NCI-H128 (cell line): ENCODE results near the gene TSPOAP1.
A peak's percentile ranks its signal among the peaks of the same experiment; 100 is the strongest.

Source experiments
- DNase-seq: peaks from one replicate; lab custom pipeline; 2025; ENCODE audit not compliant: unreplicated experiment; lab: John Stamatoyannopoulos, UW

TSPOAP1 gene

DNA sequence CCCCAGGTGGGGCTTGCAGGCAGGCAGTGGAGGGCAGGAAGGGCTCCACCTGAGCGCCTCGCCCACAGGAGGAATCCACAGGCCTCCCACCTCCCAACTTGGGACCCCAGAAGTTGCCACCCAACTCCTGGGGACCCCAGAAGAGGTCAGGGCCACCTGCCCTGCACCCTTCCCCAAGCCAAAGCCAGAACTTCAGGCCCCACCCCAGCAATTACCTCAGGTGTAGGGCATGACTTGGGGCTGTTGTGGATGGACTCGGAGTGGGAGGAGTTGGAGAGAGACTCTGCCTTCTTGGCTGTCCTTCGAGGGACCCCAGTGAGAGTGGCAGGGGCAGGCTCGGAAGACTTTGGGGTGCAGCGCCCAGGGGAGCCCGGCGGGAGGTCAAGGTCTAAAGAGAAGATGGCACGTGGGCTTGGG is 10.5 kb downstream of the TSPOAP1 start:
- no peak for DNase-seq

DNA sequence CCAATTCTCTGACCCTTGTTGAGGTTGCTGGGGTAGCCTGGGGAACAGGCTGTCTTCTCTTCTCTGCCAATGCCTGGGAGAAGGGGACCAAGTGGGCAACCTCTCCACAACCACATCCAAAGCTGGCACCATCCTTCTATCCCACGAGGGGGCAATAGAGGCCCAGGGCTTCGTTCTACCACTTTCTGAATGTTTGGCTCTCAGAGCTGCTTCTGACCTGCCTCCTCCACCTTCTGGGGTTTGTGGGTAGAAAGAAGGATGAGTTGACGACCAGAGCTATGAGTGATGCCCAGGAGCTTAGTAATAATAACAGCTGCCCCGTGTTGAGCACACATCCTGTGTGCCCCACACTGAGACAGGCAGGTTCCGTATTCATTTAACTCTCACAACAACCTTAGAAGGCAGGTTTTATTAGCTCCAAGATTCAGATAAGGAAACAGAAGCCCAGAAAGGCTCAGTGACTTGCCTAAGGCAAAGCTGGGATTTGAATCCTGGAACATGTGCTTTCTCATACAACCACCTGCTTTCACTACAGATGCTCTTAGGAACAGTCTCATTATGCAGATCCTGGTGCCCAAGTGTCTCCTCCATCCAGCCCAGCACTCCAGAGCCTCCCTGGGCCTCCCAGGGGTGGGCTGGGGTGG is 11.1 kb downstream of the TSPOAP1 start:
- DNase-seq = peak; percentile 27

DNA sequence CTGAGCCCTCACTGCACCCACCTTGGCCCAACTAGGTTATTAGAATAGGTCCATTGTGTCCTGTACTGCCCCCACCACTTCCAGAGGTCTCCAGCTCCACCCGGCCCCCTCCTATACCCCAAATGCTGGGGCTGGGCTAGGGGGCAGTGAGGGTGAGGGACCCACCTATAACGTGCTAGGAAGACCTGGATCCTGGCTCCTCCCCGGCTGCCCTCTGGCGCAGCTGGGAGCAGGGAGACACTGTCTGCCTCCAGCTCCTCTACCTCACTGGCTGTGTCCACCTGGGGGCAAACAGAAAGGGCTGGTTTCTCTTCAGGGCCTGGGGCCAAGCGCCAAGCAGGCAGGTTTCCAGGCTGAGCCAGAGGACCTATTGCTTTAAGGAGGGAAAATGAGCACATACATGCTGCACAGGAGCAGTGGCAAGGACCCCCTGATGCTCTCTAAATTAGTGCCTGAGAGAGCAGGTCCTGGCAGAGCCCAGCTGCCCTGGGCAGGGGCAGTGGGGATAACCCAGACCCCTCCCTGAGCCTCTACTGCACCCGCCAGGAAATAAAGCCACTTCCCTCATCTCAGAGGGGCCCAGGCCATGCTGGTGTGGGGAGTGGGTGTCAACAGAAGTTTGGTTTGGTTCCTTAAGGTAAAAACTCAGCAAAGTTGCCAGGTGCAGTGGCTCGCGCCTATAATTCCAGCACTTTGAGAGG is 12.2 kb downstream of the TSPOAP1 start:
- no peak for DNase-seq

DNA sequence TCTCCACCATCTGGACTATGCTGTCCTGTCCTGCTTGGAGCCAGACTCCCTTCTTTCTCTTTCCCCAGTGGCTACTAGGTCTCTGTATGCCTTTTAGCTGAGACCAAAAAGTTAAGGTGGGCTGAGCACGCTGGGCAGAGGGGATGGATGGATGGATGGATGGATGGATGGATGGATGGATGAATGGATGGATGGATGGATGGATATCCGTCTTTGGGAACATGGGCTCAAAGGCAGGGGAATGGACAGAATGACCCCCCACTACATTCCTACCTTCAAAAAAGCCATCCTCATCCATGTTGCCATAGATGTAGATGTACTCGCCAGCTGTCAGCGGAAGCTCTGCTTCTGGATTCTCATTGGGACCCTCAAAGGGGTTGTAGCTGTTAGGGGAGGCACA is 12.8 kb downstream of the TSPOAP1 start:
- DNase-seq = no peak

DNA sequence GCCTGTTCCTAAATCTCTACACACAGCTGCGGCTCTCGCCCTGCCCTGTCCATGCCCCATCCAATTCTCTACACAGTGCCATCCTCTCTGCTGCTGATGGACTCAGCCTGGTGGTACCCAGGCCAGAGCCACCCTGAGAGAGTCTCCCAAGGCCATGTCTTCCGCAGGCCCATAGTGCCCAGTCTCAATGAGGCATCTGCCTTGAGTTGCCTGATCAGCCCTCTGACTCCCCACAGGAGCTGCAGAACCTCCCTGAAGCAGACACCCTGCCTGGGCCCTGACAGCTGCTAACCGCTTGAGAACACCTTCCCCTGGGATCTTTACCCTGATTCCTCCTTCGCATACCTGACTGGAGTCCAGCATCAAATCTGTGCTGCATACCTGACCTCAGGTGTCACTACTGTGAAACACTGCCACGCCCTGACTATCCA is 13.3 kb downstream of the TSPOAP1 start:
- no peak for DNase-seq

DNA sequence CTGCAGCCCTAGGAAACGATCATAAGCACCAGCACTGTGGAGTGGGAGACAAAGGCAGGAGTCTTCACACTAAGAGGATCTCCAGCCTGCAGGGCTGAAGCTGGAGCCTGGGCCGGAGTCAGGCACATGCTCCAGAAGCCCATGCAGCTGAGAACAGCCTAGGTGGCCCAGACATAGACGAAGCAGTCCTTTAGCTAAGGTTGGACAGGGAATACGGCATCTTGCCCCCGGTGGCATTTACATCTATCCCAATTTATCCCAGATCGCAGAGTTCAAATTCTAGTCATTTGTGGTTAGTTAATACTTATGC is 13.9 kb downstream of the TSPOAP1 start:
- DNase-seq = no peak

DNA sequence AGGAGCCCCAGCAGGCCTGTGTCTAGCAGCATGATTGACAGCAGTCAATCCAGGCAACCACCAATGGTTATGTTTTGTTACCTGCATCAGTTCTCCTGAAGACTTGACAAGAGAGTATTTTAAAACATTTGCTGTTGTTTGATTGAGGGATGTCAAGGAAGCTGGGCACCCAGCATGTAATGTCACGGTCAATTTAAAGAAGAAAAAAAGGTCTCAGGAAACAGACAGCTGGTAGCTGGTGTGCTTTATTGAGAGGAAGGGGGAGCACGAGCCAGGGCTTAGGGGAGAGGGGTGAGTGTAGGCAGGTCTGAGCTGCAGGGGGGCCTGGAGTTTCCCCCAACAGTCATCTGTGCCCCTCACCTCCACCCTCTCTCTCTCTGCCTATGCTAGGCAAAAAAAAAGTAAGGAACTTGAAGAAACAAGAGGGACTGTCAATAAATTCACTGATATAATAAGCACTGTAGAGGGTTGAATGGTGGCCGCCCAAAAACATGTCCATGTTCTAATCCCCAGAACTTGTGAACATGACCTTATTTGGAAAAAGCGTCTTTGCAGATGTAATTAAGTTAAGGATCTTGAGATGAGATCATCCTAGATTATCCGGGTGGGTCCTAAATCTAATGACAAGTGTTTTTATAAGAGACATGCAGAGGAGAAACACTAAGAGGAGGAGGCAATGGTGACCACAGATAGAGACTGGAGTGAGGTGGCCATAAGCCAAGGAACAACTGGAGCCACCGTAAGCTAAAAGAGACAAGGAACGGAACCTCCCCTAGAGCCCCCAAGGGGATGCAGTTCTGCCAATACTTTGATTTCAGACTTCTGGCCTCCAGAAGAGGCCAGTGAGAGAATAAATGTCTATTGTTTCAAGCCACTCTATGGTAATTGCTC is 14.5 kb downstream of the TSPOAP1 start:
- peak; percentile 14 for DNase-seq

DNA sequence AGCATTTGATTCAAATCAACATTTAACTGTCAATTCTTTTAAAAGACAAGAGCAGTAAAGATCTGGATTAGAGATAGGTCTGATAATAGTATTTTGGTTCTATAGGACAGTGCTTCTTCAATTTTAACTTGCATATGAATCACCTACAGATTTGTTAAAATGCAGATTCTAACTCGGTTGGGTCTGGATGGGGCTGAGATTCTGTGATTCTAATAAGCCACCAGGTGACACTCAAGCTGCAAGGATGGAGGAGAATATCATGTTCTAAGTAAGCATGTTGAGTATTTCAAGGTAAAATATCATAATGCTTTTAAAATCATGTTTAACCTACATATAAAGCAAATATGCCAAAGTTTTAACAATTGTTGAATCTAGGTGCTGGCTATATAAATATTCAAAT is 15.8 kb downstream of the TSPOAP1 start:
- DNase-seq = no peak

DNA sequence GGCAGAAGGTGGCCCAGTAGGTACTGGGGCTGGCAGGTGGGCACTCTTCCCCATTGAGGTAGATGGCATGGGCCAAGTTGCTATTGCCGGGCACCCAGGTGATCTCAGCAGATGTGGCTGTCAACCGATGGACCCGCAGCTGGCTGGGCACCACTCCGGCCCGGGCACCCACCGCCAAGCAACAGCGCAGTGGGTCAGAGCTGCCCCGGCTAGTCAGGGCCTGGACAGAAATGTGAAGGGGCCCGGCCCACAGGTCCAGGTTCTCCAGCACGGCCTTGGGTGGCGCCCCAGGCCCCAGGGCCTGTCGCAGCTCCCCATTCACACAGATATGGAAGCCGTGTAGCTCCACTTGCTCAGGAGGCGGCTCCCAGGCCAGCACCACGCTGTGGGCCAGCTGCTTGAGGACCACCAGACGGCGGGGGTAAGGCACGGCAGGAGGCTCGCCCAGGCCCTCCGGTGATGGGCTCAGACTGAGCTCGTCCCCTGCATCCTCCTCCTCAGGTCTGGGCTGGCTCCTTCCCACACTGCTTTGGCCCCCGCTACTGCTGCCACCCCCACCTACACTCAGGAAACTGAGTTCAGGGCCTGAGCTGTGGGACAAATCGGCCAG is 16.5 kb downstream of the TSPOAP1 start:
- DNase-seq = no peak

DNA sequence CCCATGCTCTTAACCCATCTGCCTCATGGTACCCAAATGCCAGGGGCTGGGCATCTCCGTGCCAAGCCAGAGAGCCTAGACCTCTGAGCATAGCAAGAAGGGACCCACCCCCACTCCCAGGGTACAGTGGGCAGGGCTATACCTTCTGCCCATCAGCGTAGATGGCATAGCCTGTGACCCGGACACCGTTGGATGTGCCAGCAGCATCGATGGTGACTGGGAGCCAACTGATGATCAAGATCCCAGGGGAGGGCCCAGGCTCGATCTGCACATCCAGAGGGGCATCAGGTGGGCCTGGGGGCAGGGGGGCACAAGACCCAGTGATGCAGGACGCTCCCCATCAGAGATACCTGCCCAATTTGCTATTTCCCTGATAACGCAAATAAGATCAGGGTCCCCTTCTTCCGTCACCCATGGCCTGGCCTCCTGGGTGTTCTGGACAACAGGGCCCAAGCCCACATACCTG is 17.1 kb downstream of the TSPOAP1 start:
- no peak for DNase-seq

DNA sequence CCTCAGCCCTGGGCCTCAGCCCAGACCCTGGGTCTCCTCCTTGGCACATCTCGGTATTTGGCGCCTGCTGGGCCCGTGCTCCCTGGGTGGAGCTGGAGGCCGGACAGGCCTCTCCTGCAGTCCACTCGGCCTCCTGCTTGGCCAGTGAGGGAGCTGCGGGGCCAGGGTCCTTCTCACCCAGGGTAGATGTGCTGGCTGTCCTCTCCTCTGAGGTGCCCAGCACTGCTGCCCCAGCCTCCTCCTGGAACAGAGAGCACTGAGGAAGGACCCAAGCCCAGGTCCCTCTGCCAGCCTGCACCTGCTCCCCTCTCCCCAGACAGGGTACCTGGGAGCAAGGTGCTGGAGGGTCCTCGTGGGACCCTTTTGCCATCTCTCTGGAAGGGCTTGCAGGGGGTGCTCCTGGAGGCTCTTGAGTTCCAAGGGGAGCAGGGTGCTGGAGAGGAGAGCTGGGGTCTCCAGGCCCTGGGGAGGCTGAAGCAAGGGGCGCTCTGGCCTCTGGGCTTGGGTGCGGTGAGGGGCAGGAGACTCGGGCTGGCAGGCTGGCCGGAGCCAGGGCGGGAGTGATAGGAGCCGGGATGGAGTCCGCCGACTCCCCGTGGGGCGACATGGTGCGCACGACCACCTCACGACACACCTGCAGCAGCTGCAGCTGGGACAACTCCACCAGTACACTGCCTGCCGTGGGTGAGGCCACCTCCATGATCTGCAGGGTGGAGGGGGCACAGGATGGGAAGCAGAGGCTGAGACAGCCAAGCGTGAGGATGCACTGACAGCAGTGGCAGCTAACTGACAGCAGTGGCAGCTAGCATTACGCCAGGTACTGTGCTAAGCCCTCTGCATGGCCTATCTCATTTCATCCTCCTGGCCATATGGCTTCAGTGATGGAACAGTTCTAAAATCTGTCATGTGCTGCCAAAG is 17.8 kb downstream of the TSPOAP1 start:
- DNase-seq = no peak

DNA sequence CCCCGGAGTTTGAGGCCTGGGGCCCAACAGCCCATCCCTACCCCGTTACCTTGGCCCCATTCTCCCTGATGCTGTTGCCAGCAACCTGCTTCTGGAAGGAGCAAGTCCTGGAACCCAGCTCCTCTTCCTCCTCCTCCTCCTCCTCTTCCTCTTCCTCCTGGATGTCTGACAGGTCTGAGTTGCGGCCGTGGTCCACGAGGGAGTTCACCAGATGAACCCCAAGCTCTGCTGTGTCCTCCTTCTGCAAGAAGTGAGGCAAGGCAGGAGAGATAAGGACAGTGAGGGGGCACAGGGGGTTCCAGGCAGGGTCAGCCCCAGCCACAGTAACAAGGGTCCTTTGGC is 18.7 kb downstream of the TSPOAP1 start:
- no peak for DNase-seq

DNA sequence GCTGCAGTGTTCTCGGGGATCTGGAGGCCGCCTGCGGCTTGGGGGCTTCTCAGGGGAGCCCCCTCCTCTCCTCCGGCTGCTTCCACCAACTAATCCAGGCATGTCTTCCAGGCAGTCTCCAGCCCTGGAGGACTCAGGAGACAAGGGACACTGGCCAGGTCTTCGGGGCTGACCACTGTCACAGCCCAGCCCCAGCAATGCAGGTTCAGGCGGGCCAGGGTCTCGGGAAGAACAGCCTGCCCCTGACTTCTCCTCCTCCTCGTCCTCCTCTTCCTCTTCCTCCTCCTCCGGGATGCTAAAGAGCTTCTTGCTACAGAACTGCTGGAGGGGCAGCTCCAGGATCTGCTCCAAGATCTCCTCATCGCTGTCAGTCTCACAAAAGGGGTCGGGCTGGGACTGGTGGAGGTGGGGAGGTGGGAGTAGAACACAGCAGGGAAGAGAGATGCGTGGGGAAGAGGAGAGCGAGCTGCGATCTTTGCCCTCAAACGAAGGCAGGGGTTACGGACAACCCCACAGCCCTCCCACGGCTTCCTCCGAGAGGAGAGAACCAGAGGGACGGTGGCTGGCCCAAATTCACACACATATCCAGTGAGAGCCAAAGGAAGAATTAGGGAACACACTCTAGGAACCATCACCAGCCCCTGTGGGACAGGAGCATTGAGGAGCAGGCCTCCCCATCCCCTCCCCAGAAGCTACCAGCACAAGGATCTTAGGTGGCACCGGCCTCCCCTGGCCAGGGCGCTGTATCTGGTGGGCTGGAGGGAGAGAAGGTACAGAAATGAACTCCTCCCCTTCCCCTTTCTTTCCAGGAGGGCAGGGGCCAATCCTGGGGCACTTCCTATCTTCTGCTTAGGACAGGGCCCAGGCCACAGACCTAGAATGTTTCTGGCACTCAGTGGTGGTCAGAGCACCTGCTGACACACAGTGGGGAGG is 19.3 kb downstream of the TSPOAP1 start:
- DNase-seq = no peak

DNA sequence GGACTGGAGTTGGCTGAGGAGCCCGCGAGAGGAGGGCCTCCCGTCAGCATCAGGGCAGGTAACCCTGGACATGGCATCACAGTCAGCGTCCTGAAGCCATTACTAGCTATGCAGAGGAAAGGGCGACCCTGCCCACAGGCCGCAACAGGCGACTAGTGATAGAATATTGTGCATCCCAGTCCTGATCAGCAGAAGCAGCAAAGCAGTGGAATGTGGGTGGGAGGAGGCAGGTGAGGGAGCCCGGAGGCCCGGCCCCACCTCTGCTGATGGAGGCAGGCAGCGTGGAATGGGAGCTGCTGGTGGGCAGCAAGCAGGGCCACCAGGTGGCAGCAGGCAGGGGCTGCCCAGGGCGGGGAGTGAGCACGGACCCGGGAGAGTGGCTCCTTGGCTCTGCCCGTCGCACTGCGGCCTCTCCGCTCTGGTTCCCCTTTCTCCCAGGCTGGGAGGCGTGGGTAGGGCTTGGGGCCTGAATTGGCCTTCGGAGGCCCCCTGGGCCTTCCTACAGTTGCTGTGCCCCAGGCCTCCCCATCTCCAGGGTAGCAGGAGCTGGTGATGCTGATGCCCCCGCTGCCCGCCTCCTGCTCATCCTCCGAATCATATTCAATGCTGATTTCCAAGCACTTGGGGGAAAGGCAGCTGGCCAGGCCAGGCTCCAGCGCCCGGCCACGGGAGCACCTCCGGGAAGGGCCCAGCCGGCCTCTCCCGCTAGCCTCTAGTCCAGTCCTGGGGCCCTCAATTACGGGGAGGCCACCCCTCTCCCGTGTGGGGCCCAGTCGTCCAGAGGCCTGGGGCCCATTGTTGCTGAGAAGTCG is 20.2 kb downstream of the TSPOAP1 start:
- DNase-seq = no peak

DNA sequence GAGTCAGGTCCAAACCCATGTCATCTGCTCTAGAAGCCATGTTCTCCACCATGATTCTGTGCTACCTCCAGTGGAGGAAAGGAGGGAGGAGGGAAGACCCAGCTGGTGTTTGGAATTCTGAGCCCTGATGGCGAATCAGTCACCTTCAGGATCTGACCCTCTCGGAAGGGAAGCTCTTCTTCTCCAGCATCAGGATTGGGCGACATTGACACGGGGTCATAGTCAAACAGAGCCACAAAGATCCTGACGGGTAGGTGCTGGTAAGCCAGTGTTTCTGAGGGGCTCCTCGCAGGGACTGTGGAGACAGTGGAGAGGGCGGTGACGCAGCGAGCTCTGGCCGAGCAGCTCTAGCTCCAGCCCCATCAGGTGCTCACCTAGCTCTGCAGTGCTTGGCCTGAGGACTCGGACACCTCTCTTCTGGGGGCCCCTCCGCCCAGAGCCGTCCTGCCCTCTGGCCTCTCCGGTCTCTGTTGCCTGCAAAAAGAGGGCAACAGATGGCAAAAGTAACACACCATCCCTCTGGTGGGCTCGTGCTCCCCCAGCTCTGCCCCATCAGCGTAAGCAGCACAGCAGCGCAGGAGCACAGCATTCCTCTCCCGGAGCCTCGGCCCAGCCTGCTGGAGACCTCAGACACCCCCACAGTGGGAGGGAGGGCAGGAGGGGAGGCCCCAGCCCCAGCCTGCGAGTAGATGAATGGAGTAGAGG is 21.0 kb downstream of the TSPOAP1 start:
- DNase-seq = no peak

DNA sequence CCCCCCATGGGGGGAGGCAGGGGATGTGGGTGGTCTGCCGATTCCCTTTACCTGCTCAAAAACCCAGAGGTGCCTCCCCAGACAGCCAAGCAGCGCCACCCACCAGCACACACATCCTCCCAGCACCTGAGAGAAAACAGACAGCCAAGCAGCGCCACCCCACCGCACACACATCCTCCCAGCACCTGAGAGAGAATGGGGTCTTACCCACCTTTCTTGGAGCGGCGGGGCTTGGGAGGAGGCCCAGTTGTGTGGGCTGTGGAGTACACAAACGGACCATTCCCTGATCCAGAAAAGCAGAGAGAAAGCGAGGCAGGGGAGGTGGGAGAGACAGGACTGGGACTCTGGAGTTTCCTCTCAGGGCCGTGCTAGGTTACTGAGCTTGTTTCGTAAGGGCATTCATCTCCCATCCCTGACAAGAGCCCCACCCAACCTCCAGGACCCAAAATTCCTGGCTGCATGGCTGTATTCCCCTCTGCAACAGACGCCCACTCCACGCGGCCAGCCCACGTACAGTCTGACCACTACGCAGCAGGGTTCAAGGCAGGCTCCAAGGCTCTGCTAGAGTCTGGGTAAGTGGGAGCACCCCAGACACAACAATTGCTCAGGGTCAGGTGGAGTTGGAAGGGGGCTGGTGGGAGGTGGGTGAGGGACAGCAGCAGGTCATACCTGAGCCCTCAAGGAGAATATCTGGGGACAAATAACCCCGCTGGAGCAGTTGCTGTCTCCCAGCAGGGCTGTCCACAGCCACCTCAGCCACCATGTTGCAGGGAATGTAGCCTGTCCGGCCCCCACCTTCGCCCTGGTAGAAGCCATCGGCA is 22.3 kb downstream of the TSPOAP1 start:
- DNase-seq = no peak

DNA sequence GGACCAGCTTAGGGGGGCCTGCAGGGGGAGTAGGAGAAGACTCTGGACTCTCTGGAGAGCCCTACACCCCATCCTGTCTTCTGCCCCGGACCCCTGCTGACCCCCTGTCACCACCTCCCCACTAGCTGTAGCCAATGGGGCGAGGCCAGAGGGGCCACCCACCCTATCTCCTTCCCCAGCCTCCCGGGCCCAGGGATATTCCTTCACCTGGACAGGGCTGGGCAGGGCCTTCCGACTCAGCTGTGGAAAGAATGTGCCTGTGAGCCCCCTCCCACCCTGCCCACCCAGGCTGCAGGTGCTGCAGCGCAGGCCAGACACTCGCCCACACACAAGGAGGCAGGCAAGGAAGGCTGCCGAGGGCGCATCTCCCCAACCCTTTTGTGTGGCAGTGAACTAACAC is 23.0 kb downstream of the TSPOAP1 start:
- no peak for DNase-seq
